ENCODE data around the gene CFLAR. TPM values are rescaled to one million over a fixed set of nuclear protein-coding genes. Genes with fewer than 3 reads are reported as not detected.
A peak's percentile ranks its signal among the peaks of the same experiment; 100 is the strongest.

Gene CFLAR
- total RNA-seq, 1 experiment from 2014 or later, result 75.4 TPM

GRCh38 chr2:201071479-201072200 lies 44.3 kb upstream of the CFLAR start, which contains the start of the genes HYCC2 and NDUFB3:
Gene HYCC2 (minus strand): TSS chr2:201071671. CDS start chr2:201024009, 47,662 bp downstream.
Gene NDUFB3 (plus strand): TSS chr2:201072001. CDS start chr2:201078883, 6,882 bp downstream.
- Histone ChIP-seq H3K9me3 (ENCODE audit: insufficient read depth, low read depth) (no peaks in the 10 kb centered on the region), H2AFZ (peak within 1 kb of the TSS; percentile 88), H3K27me3 (ENCODE audit: insufficient read depth, low read depth) (no peaks in the 10 kb centered on the region), H3K4me3 (peak within 1 kb of the TSS; percentile 66), H3K4me2 (peak within 1 kb of the TSS; percentile 96), H3K36me3 (ENCODE audit: low read depth) (no peaks in the 10 kb centered on the region), H3K4me1 (replicated peaks; ENCODE audit: insufficient read depth) (peaks cover 18% of the 10 kb centered on the region), H3F3A (ENCODE audit: insufficient read depth, low read depth) (peaks cover 4% of the 10 kb centered on the region; the same call in 1 of the 2 replicates), H3K9me2 (ENCODE audit: insufficient read depth) (no peaks in the 10 kb centered on the region), H4K20me1 (ENCODE audit: insufficient read depth) (no peaks in the 10 kb centered on the region), H3K27ac (peak within 1 kb of the TSS; percentile 72), H3K79me2 (ENCODE audit: low read depth) (peaks cover 68% of the 10 kb centered on the region)
- intact Hi-C loops (cut with micrococcal nuclease; ENCODE audit: unreplicated experiment), result loop anchor here (1.0 to 5.0 kb wide), 6 partner anchors 46 to 161 kb away; partner anchors contain the start of genes CFLAR and ORC2
- CTCF ChIA-PET, result no interaction called here
- TF ChIP-seq EZH2 (IDR thresholded peaks at IDR 0.05; ENCODE audit: low read depth) (no peak), CTCF (conservative IDR thresholded peaks at IDR 0.05) (peak; percentile 37; the same call in 1 of the 2 replicates)
- POLR2A ChIA-PET (ENCODE audit: unreplicated experiment), result interaction anchor here (0.7 kb wide), 2 partner anchors 162 to 182 kb away, joined by 3 read pairs; no protein-coding TSS in a partner anchor
- DNase-seq, result peak; percentile 84 to 92
- BruUV-seq (replicated peaks), result no TSS peak

- peaks cover 18% of the 10 kb centered on the region for H3K4me1 ChIP-seq (replicated peaks; ENCODE audit: insufficient read depth)
- H4K20me1 ChIP-seq (ENCODE audit: insufficient read depth), result no peaks in the 10 kb centered on the region
- no peaks in the 10 kb centered on the region for H3K9me3 ChIP-seq (ENCODE audit: insufficient read depth, low read depth)
- H3K4me3 ChIP-seq, result peak overlapping the region; percentile 66
- no peaks in the 10 kb centered on the region for H3K36me3 ChIP-seq (ENCODE audit: low read depth)
- H3K79me2 ChIP-seq (ENCODE audit: low read depth), result peaks cover 62% of the 10 kb centered on the region
- H3K4me2 ChIP-seq, result peak overlapping the region; percentile 96
- H3F3A ChIP-seq (ENCODE audit: insufficient read depth, low read depth), result peaks cover 4% of the 10 kb centered on the region; the same call in 1 of the 2 replicates
- BruUV-seq (replicated peaks), result TSS peak; percentile 62
- ChIA-PET CTCF (no interaction called here), POLR2A (ENCODE audit: unreplicated experiment) (interaction anchor here (0.7 kb wide), 2 partner anchors 161 to 183 kb away, joined by 3 read pairs; no protein-coding TSS in a partner anchor)
- H3K27ac ChIP-seq, result peak overlapping the region; percentile 72
- no peaks in the 10 kb centered on the region for H3K27me3 ChIP-seq (ENCODE audit: insufficient read depth, low read depth)
- DNase-seq, result no peak
- H2AFZ ChIP-seq, result peak overlapping the region; percentile 88
- TF ChIP-seq EZH2 (IDR thresholded peaks at IDR 0.05; ENCODE audit: low read depth) (no peak), CTCF (conservative IDR thresholded peaks at IDR 0.05) (no peak)
- no peaks in the 10 kb centered on the region for H3K9me2 ChIP-seq (ENCODE audit: insufficient read depth)
- intact Hi-C loops (cut with micrococcal nuclease; ENCODE audit: unreplicated experiment), result loop anchor here (5.0 kb wide), 4 partner anchors 45 to 160 kb away; partner anchors contain the start of genes CFLAR and ORC2
Observed at GRCh38 chr2:201072201-201072530, 43.8 kb upstream of the CFLAR start.

GRCh38 chr2:201073071-201073470 lies 42.9 kb upstream of the CFLAR start:
- peak overlapping the region; percentile 66; the same call in 1 of the 2 replicates for H3K4me3 ChIP-seq
- no peaks in the 10 kb centered on the region for H3K9me2 ChIP-seq (ENCODE audit: insufficient read depth)
- H4K20me1 ChIP-seq (ENCODE audit: insufficient read depth), result no peaks in the 10 kb centered on the region
- H3K4me2 ChIP-seq, result peak overlapping the region; percentile 96
- H3K27ac ChIP-seq, result no peak overlapping the region
- ChIA-PET CTCF (no interaction called here), POLR2A (ENCODE audit: unreplicated experiment) (no interaction called here)
- no TSS peak for BruUV-seq (replicated peaks)
- H3K79me2 ChIP-seq (ENCODE audit: low read depth), result peaks cover 53% of the 10 kb centered on the region
- H3K4me1 ChIP-seq (replicated peaks; ENCODE audit: insufficient read depth), result peaks cover 18% of the 10 kb centered on the region
- H2AFZ ChIP-seq, result no peak overlapping the region
- H3K27me3 ChIP-seq (ENCODE audit: insufficient read depth, low read depth), result no peaks in the 10 kb centered on the region
- DNase-seq, result no peak
- intact Hi-C loops (cut with micrococcal nuclease; ENCODE audit: unreplicated experiment), result loop anchor here (5.0 kb wide), 4 partner anchors 44 to 159 kb away; partner anchors contain the start of genes CFLAR and ORC2
- no peaks in the 10 kb centered on the region for H3K9me3 ChIP-seq (ENCODE audit: insufficient read depth, low read depth)
- TF ChIP-seq EZH2 (IDR thresholded peaks at IDR 0.05; ENCODE audit: low read depth), result no peak
- no peak for TF ChIP-seq CTCF (conservative IDR thresholded peaks at IDR 0.05)
- H3K36me3 ChIP-seq (ENCODE audit: low read depth), result no peaks in the 10 kb centered on the region
- H3F3A ChIP-seq (ENCODE audit: insufficient read depth, low read depth), result peaks cover 4% of the 10 kb centered on the region; the same call in 1 of the 2 replicates

Measured in PC-9 (cell line).